ENCODE results near the gene CRYGN.

- no peak for TF ChIP-seq CTCF (IDR thresholded peaks at IDR 0.05)
- no peak for TF ChIP-seq POLR2AphosphoS5 (IDR thresholded peaks at IDR 0.05)
- no peak for TF ChIP-seq EP300 (IDR thresholded peaks at IDR 0.05)
These were observed 46.1 kb upstream of the CRYGN start for GRCh38 chr7:151486074-151486473.
